ENCODE data around the gene CTLA4.

- TF ChIP-seq CTCF (IDR thresholded peaks at IDR 0.05) (no peak), POLR2AphosphoS5 (IDR thresholded peaks at IDR 0.05; ENCODE audit: insufficient read depth in 1 of 2, low read depth in 1 of 2) (no peak), POLR2A (IDR thresholded peaks at IDR 0.05) (no peak)
These were observed 23.2 kb downstream of the CTLA4 start for GRCh38 chr2:203890733-203891132.
